RWPE1 (cell line): ENCODE measurements around the gene PIK3R4.

Experiments used
- CTCF ChIA-PET: fragments of 350-600 bp; sonication (Branson Sonifier 250); formaldehyde crosslinking; extraction: SDS; loops from one replicate; lab custom pipeline; 2021; lab: Yijun Ruan, JAX
- POLR2A ChIA-PET: fragments of 400-600 bp; formaldehyde crosslinking; extraction: SDS; loops from one replicate; lab custom pipeline; 2020; ENCODE audit warnings: antibody characterized with exemption; ENCODE audit not compliant: low non-redundant PET; lab: Yijun Ruan, JAX
- DNase-seq: peaks from one replicate; pipeline ENCODE4 v3.0.0; 2012; ENCODE audit warnings: low spot score
- H3K27ac ChIP-seq: fragments of 450-650 bp; 2 replicates; pipeline ENCODE4 v1.5.1; 2017
- TF ChIP-seq, protein P1 (sequence below): fragments of 450-650 bp; conservative IDR thresholded peaks from 2 replicates; pipeline ENCODE4 v1.5.1; 2017; ENCODE audit warnings: low read depth, mild to moderate bottlenecking

Gene PIK3R4

GRCh38 chr3:130783629-130784028 is 37.0 kb upstream of the PIK3R4 start:
- DNase-seq: no peak

GRCh38 chr3:130779486-130779885 is 32.9 kb upstream of the PIK3R4 start:
- POLR2A ChIA-PET: no interaction called here
- DNase-seq: no peak
- TF ChIP-seq, protein P1, sequence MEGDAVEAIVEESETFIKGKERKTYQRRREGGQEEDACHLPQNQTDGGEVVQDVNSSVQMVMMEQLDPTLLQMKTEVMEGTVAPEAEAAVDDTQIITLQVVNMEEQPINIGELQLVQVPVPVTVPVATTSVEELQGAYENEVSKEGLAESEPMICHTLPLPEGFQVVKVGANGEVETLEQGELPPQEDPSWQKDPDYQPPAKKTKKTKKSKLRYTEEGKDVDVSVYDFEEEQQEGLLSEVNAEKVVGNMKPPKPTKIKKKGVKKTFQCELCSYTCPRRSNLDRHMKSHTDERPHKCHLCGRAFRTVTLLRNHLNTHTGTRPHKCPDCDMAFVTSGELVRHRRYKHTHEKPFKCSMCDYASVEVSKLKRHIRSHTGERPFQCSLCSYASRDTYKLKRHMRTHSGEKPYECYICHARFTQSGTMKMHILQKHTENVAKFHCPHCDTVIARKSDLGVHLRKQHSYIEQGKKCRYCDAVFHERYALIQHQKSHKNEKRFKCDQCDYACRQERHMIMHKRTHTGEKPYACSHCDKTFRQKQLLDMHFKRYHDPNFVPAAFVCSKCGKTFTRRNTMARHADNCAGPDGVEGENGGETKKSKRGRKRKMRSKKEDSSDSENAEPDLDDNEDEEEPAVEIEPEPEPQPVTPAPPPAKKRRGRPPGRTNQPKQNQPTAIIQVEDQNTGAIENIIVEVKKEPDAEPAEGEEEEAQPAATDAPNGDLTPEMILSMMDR: no peak
- no peak overlapping the region for H3K27ac ChIP-seq
- CTCF ChIA-PET: no interaction called here

More at GRCh38 chr3:130783629-130784028, 37.0 kb upstream of the PIK3R4 start:
- TF ChIP-seq, protein P1: no peak
- H3K27ac ChIP-seq: no peak overlapping the region
- ChIA-PET CTCF (interaction anchor here (0.7 kb wide), 2 partner anchors 94 to 115 kb away, joined by 7 to 9 read pairs; no protein-coding TSS in a partner anchor), POLR2A (no interaction called here)

GRCh38 chr3:130779031-130779430 is 32.4 kb upstream of the PIK3R4 start:
- no peak for DNase-seq
- TF ChIP-seq, protein P1: no peak
- POLR2A ChIA-PET: no interaction called here
- CTCF ChIA-PET: no interaction called here
- no peak overlapping the region for H3K27ac ChIP-seq

- no peak overlapping the region for H3K27ac ChIP-seq
- CTCF ChIA-PET: no interaction called here
- TF ChIP-seq, protein P1: no peak
- POLR2A ChIA-PET: no interaction called here
- no peak for DNase-seq
Observed at GRCh38 chr3:130773366-130773765, 26.7 kb upstream of the PIK3R4 start.

DNA sequence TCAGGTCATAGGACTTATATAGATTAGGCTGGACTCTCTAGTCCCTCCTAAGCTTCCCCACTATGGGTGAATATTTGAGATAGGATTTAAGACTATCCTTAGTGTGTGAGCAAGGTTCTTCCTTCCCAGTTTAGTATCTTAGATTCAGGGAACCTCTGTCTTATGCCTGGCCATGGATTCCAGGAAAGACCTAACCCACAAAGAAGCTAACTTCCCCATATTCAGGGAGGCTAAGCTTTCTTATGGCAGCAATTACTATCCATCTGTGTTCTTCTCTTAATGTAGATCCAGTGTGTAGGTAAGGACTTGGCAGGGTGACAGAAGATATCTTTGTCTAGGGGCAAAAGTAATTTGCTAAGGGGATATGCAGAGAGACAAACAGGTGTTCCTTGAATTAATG is 25.5 kb upstream of the PIK3R4 start:
- TF ChIP-seq, protein P1: no peak
- CTCF ChIA-PET: no interaction called here
- POLR2A ChIA-PET: no interaction called here
- no peak overlapping the region for H3K27ac ChIP-seq
- no peak for DNase-seq

GRCh38 chr3:130770644-130771043 is 24.0 kb upstream of the PIK3R4 start:
- ChIA-PET CTCF (no interaction called here), POLR2A (interaction anchor here (0.5 kb wide), 1 partner anchor 74 kb away, joined by 3 read pairs; no protein-coding TSS in a partner anchor)
- TF ChIP-seq, protein P1: no peak
- no peak overlapping the region for H3K27ac ChIP-seq
- no peak for DNase-seq
